Measurements from ENCODE around the gene ITPR1.

DNA sequence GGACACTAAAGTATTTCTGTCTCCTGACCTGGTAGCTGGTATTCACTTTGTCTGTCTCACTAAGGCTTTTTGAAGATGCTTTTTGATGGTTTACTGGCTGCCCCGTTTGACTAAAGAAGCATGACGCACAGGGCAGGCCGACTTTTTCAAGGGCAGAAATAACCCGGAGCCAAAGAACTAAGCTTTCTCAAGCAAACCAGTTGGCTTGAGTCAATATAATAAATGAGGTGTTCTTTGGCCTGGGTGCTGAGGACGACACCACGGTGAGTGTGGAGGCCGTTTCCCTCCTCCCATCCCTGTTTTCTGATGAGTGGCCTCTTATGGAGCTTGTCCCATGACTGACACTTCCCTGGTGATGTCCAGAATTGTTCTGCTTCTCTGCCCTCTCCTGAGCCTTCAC, 220.9 kb downstream of the ITPR1 start:
- no peak for TF ChIP-seq YY1 (IDR thresholded peaks at IDR 0.05; ENCODE audit: insufficient read depth, insufficient read length)
- no peak for TF ChIP-seq ZNF274 (IDR thresholded peaks at IDR 0.05; ENCODE audit: low read depth, low read length)
